Stromal cell of bone marrow (primary cell): ENCODE data around the gene TOGARAM1.

Experiments
- DNase-seq: peaks from one replicate; pipeline ENCODE4 v3.0.0-alpha.2; 2012; ENCODE audit warnings: low read depth

Gene TOGARAM1

DNA sequence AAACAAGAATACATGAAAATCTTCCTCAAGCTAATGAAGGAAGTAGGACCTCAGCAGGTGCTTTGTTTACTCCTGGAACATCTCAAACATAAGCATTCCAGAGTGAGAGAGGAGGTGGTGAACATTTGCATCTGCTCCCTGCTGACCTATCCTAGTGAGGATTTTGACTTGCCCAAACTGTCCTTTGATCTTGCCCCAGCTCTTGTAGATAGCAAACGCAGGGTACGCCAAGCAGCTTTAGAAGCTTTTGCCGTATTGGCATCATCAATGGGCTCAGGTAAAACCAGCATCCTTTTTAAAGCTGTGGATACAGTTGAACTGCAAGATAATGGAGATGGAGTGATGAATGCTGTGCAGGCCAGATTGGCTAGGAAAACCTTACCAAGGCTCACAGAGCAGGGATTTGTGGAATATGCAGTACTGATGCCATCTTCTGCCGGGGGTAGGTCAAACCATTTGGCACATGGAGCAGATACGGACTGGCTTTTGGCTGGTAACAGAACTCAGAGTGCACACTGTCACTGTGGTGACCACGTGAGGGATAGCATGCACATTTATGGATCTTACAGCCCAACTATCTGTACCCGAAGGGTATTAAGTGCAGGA, 1.9 kb downstream of the TOGARAM1 start:
- no peak for DNase-seq

DNA sequence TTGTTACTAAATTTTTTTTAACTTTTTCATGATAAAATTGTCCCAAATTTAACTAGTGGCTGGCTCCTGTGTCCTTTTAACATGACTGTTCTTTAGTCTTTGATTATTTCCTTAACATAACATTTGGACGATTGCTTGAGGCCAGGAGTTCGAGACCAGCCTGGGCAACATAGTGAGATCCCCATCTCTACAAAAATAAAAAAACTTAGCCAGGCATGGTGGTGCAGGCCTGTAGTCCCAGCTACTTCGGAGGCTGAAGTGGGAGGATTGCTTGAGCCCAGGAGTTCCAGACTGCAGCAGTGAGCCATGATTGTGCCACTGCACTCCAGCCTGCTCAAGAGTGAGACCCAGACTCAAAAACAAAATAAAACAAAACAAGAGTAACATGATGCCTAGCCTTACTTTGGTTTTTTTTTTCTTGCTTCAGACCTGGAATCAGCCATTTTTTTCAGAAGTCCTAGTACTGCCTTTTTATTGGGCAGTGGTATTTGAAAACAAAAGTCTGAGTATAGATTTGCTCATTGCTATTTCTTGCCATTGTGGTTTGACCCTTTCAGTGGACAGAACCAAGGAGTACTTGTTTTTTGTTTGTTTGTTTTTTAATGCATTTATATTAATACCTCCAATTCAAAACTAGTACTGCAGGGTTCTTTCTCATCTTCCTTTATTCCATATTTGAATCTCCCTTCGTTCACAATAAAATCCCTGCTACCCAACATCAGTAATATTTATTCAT, 4.8 kb downstream of the TOGARAM1 start:
- DNase-seq, result no peak

DNA sequence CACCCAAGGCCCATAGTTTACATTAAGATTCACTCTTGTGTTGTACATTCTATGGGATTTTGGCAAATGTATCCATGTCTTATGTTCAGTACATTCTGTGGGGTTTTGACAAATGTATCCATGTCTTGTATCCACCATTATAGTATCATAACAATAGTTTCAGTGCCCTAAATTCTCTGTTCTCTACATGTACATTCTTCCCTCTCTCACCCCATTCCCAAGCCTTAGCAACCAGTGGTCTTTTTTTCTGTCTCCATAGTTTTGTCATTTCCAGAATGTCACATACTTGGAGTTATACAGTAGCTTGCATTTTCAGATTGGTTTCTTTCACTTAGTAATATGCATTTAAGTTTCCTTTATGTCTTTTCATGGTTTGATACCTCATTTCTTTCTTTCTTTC, 6.7 kb downstream of the TOGARAM1 start:
- DNase-seq, result no peak

- no peak for DNase-seq
These were observed 8.9 kb downstream of the TOGARAM1 start for GRCh38 chr14:44970907-44971306.

DNA sequence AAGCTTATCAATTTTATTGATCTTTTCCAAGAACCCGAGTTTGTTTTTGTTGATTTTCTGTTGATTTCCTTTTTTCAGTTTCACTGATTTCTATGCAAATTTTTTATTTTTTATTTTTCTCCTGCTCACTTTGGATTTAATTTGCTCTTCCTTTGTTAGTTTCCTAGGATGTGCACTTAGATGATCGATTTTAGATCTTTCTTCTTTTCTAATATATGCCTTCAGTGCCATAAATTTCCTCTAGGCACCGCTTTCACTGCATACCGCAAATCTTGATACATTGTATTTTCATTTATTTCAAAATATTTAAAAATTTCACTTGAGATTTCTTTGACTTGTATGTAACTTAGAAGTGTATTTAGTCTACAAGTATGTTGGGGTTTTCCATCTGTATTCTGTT, 9.5 kb downstream of the TOGARAM1 start:
- DNase-seq, result no peak

DNA sequence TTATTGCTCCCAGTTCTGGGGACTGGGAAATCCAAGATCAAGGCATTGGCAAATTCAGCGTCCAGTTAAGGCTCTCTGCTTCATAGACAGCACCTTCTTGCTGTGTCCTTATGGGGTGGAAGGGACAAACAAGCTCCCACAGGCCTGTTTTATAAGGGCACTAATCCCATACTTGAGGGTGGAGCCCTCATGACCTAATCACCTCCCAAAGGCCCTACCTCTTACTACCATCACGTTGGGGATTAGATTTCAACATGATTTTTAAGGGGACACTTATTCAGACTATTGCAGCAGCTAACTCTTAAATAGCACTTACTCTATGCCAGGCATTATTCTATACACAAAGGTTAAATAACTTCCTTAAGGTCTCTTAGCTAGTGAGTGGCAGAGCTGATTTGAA, 17.3 kb downstream of the TOGARAM1 start:
- DNase-seq, result no peak

- DNase-seq, result no peak
These were observed 17.9 kb downstream of the TOGARAM1 start for GRCh38 chr14:44979740-44980356.

- no peak for DNase-seq
These were observed 19.2 kb downstream of the TOGARAM1 start for GRCh38 chr14:44981198-44981597.

DNA sequence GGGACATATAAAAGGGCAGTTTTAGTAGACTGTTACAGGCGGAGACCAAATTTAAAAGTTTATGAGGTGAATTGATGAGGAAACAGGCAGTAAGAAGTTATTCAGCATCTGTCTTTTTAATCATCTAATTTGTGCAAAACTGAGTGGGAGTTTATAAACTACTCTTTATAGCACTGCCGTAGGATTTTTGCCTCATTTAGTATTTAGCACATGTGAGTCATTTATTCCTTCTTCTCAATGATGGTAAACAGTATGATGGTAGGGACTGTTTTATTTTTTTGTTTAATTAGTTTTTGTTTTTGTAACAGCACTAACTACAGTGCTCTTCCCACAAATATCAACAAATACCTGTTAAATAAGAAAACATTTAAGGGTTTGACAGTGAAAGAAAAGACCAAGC, 20.6 kb downstream of the TOGARAM1 start:
- no peak for DNase-seq

DNA sequence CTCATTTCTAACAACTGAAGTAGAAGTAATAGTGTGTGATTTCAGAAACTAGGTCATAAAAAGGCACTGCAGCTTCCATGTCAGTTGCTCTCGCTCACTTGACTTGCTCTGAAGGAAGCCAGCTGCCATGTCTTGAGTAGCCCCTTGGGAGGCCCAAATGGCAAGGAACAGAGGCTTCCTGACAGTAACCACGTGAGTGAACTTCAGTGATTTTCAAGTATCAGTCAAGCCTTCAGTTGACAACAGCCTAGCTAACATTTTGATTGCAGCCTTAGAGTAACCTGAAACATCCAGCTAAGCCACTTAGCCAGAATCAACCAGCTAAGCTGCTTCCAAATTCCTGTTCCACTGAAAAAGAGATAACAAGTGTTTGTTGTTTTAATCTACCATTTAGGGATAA, 26.7 kb downstream of the TOGARAM1 start:
- DNase-seq, result no peak

DNA sequence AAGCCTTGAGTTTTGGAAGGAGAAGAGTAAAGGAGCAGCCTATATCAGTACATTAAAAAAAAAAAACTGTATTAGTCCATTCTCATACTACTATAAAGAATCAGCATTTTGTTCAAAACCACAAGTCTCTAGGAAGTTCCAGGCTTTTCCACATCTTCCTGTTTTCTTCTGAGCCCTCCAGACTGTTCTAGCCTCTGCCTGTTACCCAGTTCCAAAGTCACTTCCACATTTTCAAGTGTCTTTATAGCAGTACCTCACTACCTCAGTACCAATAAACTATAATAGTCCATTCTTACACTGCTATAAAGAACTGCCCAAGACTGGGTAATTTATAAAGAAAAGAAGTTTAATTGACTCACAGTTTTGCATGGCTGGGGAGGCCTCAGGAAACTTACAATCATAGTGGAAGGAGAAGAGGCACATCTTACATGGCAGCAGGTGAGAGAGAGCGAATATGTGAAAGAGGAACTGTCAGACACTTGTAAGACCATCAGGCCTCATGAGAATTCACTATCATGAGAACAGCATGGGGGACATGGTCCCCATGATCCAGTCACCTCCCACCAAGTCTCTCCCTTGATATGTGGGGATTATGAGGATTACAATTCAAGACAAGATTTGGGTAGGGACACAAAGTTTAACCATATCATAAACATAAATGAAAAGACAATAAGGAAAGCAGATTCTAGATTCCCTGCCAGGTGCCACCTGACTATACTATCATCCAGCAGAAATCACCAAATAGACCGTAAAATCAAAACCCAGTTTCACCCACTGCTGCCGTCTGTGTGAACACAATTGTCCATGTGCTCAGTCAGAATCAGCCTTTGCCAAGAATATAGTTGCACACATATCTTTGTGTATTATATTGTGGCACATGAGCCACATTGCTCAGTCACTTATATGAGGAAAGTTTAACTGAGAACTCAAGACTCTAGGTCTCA, 27.8 kb downstream of the TOGARAM1 start:
- no peak for DNase-seq

DNA sequence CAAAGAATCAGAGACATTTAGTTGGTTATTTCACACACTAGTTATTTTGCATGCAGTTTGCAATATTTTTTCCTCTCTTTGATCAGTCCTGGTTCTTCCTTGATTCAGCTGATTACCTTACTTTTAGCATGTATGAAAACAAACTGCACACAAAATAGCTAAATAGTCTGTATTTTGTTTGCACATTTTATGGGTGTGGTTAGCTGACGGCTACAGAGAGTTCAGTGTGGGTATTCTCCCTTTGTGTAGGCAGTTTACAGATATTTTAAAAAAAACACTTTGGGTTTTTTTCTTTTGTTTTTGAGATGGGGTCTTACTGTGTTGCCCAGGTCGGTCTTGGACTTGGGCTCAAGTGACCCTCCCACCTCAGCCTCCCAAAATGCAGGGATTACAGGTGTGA, 28.5 kb downstream of the TOGARAM1 start:
- no peak for DNase-seq

GRCh38 chr14:44995196-44995595, 33.2 kb downstream of the TOGARAM1 start:
- no peak for DNase-seq

DNA sequence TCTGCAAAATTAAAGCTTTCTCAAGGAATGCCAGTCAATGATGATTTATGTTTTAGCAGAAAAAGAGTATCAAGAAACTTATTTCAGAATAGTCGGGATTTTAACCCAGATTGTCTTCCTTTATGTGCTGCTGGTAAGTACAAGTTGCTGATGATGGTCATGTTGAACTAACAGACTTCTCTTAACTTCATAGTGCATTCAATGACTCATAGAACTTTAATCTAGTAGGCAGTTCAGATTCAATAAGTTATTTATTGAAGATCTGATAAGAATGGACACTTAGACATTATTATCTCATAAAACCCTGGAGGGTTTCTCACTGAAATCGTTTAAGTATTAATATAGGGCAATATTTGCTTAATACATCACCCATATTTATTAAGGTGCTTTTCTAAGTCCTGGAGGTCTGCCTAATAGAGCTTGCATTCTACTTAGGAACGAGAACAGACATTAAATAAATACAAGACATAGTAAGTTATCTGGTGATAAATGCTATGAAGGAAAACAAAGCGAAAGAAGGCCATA, 33.8 kb downstream of the TOGARAM1 start:
- no peak for DNase-seq

GRCh38 chr14:45003924-45004323, 41.9 kb downstream of the TOGARAM1 start:
- no peak for DNase-seq

DNA sequence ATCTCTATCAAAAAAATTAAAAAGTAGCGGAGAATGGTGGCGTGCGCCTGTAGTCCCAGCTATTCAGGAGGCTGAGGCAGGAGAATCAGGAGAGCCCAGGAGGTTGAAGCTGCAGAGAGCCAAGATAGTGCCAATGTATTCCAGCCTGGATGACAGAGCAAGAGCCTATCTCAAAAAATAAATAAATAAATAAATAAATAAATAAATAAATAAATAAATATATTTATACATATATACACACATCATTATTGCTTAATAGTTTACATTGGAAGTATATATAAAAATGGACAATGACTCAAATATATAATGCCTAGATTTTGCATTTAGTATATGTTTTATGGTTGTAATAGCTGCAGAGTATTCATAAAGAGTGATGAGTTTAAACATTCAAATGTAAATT, 53.1 kb downstream of the TOGARAM1 start:
- no peak for DNase-seq

DNA sequence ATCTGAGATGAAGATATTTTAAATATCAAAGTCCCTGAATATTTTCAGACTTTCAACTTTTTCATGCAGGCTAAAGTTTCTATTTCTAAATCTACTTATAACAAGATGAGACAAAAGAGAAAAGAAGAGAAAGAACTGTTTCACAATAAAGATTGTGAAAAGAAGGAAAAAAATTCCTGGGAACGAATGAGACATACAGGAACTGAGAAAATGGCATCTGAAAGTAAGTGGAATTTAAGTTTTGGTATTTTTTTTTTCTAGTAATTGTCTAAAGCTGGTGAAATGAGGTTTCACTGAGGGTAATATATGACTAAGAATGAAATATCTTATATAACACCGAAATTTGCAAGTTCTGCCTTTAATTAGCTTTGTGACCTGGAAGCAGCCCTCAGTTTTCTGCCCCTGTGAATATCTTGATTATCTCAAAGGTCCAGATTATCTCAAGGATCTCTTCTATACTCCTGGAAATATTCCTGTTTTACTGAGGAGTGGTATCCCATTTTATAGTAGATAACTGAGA, 66.2 kb downstream of the TOGARAM1 start:
- DNase-seq, result no peak

- DNase-seq, result no peak
These were observed 72.7 kb downstream of the TOGARAM1 start for GRCh38 chr14:45034730-45035129.

- DNase-seq, result no peak
These were observed 76.3 kb downstream of the TOGARAM1 start for GRCh38 chr14:45038256-45038655.

GRCh38 chr14:45038865-45039264, 76.9 kb downstream of the TOGARAM1 start:
- no peak for DNase-seq

- DNase-seq, result no peak
These were observed 77.4 kb downstream of the TOGARAM1 start for GRCh38 chr14:45039390-45039789.

- no peak for DNase-seq
These were observed 79.7 kb downstream of the TOGARAM1 start for GRCh38 chr14:45041641-45042040.
